Measurements from ENCODE around the gene IMPA2.

DNA sequence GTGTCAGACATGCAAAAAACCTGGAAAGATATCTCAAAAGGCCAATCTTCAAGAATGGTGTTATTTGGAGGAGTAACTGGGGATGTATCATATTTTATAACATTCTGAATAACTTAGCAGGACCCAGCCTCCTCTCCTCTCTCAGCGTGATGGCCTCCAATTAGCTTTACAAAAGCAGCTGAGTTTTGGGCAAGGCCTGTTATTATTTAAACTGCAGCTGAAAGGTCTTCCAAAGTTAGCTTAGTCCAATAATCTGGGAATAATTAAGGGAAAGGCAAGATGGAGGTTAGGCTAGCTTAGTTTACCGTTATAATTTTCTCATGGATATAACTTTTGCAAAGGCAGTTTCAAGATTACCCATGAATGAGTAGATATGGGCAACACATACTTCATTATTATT, 40.4 kb upstream of the IMPA2 start:
- TF ChIP-seq CTCF (IDR thresholded peaks at IDR 0.05) (no peak), POLR2A (IDR thresholded peaks at IDR 0.05) (no peak)

Measured in testis (tissue), 2 donors.